ENCODE measurements around the gene TGM2.

DNA sequence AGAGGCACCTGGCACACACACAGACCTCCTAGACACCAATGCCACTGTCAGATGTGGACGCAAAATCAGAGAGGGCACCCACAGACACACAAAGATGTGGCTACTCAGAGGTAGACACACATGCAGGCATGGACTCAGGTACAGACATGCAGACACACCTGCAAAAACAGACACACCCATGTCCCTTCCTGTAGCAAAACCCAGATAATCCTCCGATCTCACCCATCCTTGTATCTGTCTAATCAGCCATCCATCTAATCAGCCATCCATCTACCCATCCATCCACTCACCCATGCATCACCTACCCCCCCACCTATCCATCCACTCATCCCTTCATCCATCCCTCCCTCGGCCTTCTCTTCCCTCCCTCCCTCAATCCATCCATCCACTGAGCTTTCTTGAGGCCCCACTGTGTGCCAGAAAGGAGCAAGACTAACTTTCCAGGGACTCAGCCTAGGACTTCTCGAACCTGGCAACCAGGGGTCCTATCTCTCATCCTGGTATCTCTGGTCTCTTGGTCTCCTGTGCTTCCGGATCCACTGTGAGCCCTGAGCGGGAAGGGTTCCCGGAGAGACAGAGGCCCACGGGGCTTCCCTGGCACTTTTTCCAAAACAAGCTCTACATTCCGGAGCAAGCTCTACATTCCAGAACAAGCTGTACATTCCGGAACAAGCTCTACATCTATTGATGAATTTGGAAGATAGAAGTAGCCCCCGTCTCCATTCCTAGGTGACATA is 1.1 kb upstream of the TGM2 start:
- TF ChIP-seq CTCF (IDR thresholded peaks at IDR 0.05) (no peak), POLR2A (IDR thresholded peaks at IDR 0.05) (no peak)
